HG02642 (cell line): ENCODE data around the gene PFN1.

Experiments
- ATAC-seq: cut with Tn5 transposase; IDR thresholded peaks from one replicate; pipeline ENCODE4 v1.9.1; 2021; ENCODE audit warnings: mild to moderate bottlenecking; ENCODE audit not compliant: unreplicated experiment, poor library complexity

PFN1 gene

GRCh38 chr17:4946312-4946976, 1.9 kb downstream of the PFN1 start:
- no peak for ATAC-seq

- ATAC-seq: no peak
Observed at GRCh38 chr17:4945944-4946280, 2.4 kb downstream of the PFN1 start.

GRCh38 chr17:4945176-4945943, 3.0 kb downstream of the PFN1 start:
- ATAC-seq: no peak

- ATAC-seq: no peak
Observed at GRCh38 chr17:4944554-4945175, 3.7 kb downstream of the PFN1 start.

- no peak for ATAC-seq
Observed at GRCh38 chr17:4944163-4944553, 4.2 kb downstream of the PFN1 start.

GRCh38 chr17:4942760-4943508, 5.4 kb downstream of the PFN1 start:
- ATAC-seq: no peak

- no peak for ATAC-seq
Observed at GRCh38 chr17:4941319-4941610, 7.1 kb downstream of the PFN1 start.

- no peak for ATAC-seq
Observed at GRCh38 chr17:4940555-4941318, 7.6 kb downstream of the PFN1 start.

GRCh38 chr17:4939796-4940554, 8.4 kb downstream of the PFN1 start, which contains the start of the genes RNF167 and SLC25A11:
Gene RNF167 (plus strand): TSS chr17:4940268. CDS start chr17:4940910, 642 bp downstream.
Gene SLC25A11 (minus strand): TSS chr17:4940046. CDS start chr17:4939910, 136 bp downstream.
- peak; percentile 80 for ATAC-seq

- peak; percentile 15 for ATAC-seq
Observed at GRCh38 chr17:4939546-4939795, 8.9 kb downstream of the PFN1 start.

- no peak for ATAC-seq
Observed at GRCh38 chr17:4938688-4939545, 9.4 kb downstream of the PFN1 start.

GRCh38 chr17:4938069-4938491, 10.2 kb downstream of the PFN1 start:
- no peak for ATAC-seq

- ATAC-seq: no peak
Observed at GRCh38 chr17:4937553-4937952, 10.8 kb downstream of the PFN1 start.

- ATAC-seq: no peak
Observed at GRCh38 chr17:4936436-4936835, 11.9 kb downstream of the PFN1 start.

GRCh38 chr17:4935650-4936049, 12.7 kb downstream of the PFN1 start:
- no peak for ATAC-seq

- peak; percentile 40 for ATAC-seq
Observed at GRCh38 chr17:4934173-4934979, 14.0 kb downstream of the PFN1 start.

- ATAC-seq: no peak
Observed at GRCh38 chr17:4933646-4934045, 14.7 kb downstream of the PFN1 start.

GRCh38 chr17:4932756-4933155, 15.6 kb downstream of the PFN1 start:
- ATAC-seq: no peak
